Esophagus (tissue), 2 donors: ENCODE measurements around the gene HSD17B4. TPM values are rescaled to one million over a fixed set of nuclear protein-coding genes. Genes with fewer than 3 reads are reported as not detected.
"Not testable (repeated sequence)": the region's sequence is repeated elsewhere in the genome, so short reads cannot be mapped to it uniquely, and the experiment has no call there.

Experiments
- H3K27ac ChIP-seq, 2 donors: one replicate each; pipeline ENCODE4 v1.5.1; 2013; ENCODE audit warnings: low read depth in 2 of 2, mild to moderate bottlenecking in 2 of 2, inconsistent platforms in 1 of 2, low read length in 1 of 2, moderate library complexity in 1 of 2
- H3K27me3 ChIP-seq, 2 donors: one replicate each; pipeline ENCODE4 v1.6.1; 2013; ENCODE audit warnings: low read length in 2 of 2, control low read depth in 1 of 2, mild to moderate bottlenecking in 1 of 2; ENCODE audit not compliant: insufficient read depth in 2 of 2, control insufficient read depth in 1 of 2
- H3K36me3 ChIP-seq, 2 donors: one replicate each; pipeline ENCODE4 v1.6.1; 2013; ENCODE audit warnings: low read length in 1 of 2; ENCODE audit not compliant: control insufficient read depth in 2 of 2, insufficient read depth in 2 of 2
- H3K4me1 ChIP-seq, 2 donors: one replicate each; pipeline ENCODE4 v1.6.1; 2013; ENCODE audit warnings: low read length in 1 of 2; ENCODE audit not compliant: control insufficient read depth in 2 of 2, insufficient read depth in 2 of 2
- H3K4me3 ChIP-seq, 2 donors: one replicate each; pipeline ENCODE4 v1.5.1; 2013; ENCODE audit warnings: low read length in 2 of 2, mild to moderate bottlenecking in 2 of 2, low read depth in 1 of 2, moderate library complexity in 1 of 2
- H3K9me3 ChIP-seq, 2 donors: one replicate each; pipeline ENCODE4 v1.6.1; 2013; ENCODE audit warnings: mild to moderate bottlenecking in 2 of 2, low read depth in 1 of 2, low read length in 1 of 2, moderate library complexity in 1 of 2; ENCODE audit not compliant: control insufficient read depth in 2 of 2, insufficient read depth in 1 of 2
- WGBS, 2 donors: extraction: QIAGEN DNeasy Blood & Tissue Kit; methylation state at CpG; one replicate each; pipeline ENCODE4 v1.1.7; 2013; 5-methylcytosine and 5-hydroxymethylcytosine counted together
- polyA plus RNA-seq, 2 donors: library from polyadenylated mRNA; stranded (reverse); fragments of 200-250 nt; gene quantifications; one replicate each; pipeline ENCODE4 v1.2.3, GENCODE V29; 2013
- donor health status: healthy with polysubstance abuse.
- donor health status: Bipolar disorder and iron deficiency.

HSD17B4 gene
- polyA plus RNA-seq, 2 donors: 136 to 190 TPM

DNA sequence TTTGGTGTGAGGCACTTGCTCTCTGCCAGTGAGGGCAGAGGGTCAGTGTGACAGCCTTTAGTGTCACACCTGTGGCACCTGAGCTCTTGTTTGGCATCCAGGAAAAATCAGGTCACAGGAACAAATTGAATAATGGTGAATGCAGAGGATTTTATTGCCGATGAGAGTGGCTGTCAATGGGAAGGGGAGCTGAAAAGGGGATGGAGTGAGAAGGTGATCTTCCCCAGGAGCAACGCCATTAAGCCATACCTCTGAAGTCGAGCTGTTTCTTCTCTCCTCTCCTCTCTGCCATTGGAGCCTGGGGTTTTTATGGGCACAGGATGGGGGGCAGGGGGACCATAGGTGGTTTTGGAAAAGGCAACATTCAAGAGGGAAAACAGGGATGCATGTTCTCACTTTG lies 2.4 kb upstream of the HSD17B4 start:
- H3K36me3 ChIP-seq: no peaks in the 10 kb centered on the region
- no peak overlapping the region for H3K4me3 ChIP-seq

DNA sequence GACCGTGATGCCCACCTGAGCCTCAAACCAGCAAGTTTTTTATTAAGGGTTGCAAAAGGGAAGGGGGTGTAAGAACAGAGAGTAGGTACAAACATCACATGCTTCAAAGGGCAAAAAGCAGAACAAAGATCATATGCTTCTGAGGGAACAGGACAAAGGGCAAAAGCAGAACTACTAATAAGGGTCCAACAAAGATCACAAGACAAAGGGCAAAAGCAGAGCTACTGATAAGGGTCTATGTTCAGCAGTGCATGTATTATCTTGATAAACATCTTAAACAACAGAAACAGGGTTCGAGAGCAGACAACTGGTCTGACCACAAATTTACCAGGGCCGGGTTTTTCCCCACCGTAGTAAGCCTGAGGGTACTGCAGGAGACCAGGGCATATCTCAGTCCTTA lies 1.7 kb upstream of the HSD17B4 start:
- H3K4me1 ChIP-seq, H3K4me3 ChIP-seq, H3K9me3 ChIP-seq, H3K27me3 ChIP-seq, H3K27ac ChIP-seq, H3K36me3 ChIP-seq: not testable (repeated sequence)
- 86 to 88% methylated on average over 4 of the region's 4 CpGs for WGBS, 2 donors

More for the DNA sequence above, 2.4 kb upstream of the HSD17B4 start:
- WGBS, 2 donors: 87 to 92% methylated on average over 3 of the region's 3 CpGs
- H3K27me3 ChIP-seq: no peaks in the 10 kb centered on the region
- H3K9me3 ChIP-seq: no peaks in the 10 kb centered on the region
- H3K4me1 ChIP-seq: no peaks in the 10 kb centered on the region
- no peak overlapping the region for H3K27ac ChIP-seq

DNA sequence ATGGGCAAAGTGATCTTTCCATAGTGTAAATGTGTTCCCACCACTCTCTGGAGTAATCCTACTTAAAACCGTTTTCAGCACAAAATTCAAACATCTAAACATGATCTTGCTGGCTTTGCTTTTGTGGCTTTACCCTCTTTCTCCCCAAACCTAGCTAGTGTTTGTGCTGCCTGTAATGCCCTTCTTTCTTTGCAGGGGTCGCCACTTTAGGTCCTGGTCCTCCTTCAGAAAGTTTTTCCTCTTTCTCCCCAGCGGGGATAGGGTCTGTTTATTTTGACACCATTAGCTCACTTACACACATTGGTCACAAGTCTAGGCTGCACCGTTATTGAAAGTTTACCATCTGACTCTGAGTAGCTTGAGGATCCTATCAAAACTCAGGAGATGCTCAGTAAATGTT lies 736 bp upstream of the HSD17B4 start:
- Histone ChIP-seq H3K36me3 (no peaks in the 10 kb centered on the region), H3K27me3 (no peaks in the 10 kb centered on the region), H3K9me3 (no peaks in the 10 kb centered on the region), H3K4me3 (no peak overlapping the region), H3K4me1 (no peaks in the 10 kb centered on the region), H3K27ac (no peak overlapping the region)
- WGBS, 2 donors: 89 to 94% methylated on average over 4 of the region's 4 CpGs

DNA sequence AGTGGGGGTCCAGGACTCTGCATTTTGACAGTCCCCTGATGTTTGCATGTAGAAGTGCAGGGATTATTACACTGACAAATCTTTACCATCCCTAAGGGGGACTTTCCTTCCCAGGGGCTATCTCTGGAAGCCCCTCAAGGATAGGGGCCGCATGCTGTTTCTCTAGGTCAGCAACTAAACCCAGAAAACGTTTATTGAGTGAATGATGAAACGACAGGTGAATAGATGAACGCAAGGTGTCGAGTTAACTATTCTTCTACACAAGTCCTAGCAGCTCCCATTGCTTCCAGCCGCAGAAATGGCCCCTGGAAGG lies 281 bp upstream of the HSD17B4 start:
- H3K4me1 ChIP-seq: no peaks in the 10 kb centered on the region
- 20 to 22% methylated on average over 6 of the region's 6 CpGs for WGBS, 2 donors
- H3K27ac ChIP-seq: peak overlapping the region in 1 of 2 donors; percentile 94
- H3K9me3 ChIP-seq: no peaks in the 10 kb centered on the region
- peak overlapping the region in 1 of 2 donors; percentile 74 for H3K4me3 ChIP-seq
- no peaks in the 10 kb centered on the region for H3K27me3 ChIP-seq
- no peaks in the 10 kb centered on the region for H3K36me3 ChIP-seq

DNA sequence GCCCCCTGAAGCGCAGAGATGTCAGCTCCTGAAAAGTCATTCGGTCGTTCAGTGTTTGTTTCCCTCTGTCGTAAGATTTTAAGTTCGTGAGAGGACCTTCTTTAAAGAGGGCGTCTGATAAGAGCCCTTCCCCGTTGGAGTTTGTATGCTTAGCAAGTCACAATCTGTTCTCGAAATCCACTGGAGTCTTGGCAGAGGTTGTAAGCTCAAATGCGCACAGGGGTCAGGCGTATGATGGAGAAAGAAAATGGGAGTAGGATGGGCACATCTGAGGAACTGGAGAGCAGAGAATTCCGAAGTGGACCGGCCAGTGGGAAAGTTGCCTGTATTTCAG lies 710 bp downstream of the HSD17B4 start:
- Histone ChIP-seq H3K36me3 (no peaks in the 10 kb centered on the region), H3K27me3 (no peaks in the 10 kb centered on the region), H3K27ac (peak overlapping the region; percentile 89 to 94), H3K9me3 (no peaks in the 10 kb centered on the region), H3K4me1 (no peaks in the 10 kb centered on the region), H3K4me3 (peak overlapping the region; percentile 74 to 86)
- WGBS, 2 donors: 4 to 5% methylated on average over 12 of the region's 12 CpGs

DNA sequence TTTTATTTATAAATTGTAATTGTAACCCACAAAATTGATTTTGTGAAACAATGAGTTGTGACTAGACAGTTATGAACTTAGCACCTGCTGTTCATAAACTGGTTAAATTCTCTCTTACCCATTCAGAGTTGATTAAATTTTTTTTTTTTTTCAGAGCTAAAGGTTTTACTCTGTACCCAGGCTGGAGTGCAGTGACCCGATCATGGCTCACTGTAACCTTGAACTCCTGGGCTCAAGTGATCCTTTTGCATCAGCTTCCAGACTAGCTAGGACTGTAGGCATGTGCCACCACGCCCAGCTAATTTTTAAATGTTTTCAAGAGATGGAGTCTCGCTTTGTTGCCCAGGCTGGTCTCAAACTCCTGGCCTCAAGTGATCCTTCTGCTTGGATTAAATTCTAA lies 1.9 kb downstream of the HSD17B4 start:
- Histone ChIP-seq H3K4me1 (no peaks in the 10 kb centered on the region), H3K9me3 (no peaks in the 10 kb centered on the region), H3K27me3 (no peaks in the 10 kb centered on the region), H3K36me3 (no peaks in the 10 kb centered on the region), H3K27ac (no peak overlapping the region), H3K4me3 (no peak overlapping the region)
- 91 to 95% methylated on average over 3 of the region's 3 CpGs for WGBS, 2 donors

DNA sequence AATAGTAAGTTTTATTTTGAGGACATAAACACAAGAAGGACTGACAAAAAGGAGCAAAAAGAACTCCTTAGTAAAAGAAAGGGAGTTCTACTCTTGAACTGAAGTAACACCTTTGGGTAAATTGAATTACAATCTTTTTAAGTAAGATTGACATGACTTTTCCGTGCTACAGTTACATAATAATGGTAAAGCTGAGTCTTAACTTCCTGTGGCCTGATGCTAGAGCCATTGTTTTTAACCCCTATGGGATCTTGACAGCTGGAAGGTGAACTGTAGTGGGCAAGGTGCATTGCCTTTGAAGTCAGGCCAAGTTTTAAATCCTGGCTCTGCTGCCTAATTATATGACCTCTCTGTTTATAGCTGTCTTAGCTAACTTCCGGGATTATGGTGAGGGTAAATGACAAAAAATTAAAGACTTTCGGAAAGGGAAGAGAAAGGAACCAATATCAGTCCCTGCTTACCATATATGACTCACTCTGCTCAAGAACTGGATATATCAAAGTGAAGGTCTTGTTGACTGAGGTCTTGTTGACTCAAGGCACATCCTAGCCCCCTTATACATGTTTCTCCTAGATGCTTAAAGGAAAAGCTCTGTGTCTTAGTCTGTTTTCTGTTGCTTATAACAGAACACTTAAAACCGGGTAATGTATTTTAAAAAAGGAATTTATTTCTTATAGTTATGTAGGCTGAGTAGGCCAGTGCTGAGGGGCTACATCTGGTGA lies 6.8 kb downstream of the HSD17B4 start:
- Histone ChIP-seq H3K4me1 (no peaks in the 10 kb centered on the region), H3K27ac (no peak overlapping the region), H3K4me3 (no peak overlapping the region), H3K27me3 (no peaks in the 10 kb centered on the region), H3K9me3 (no peaks in the 10 kb centered on the region), H3K36me3 (peaks cover 2 to 3% of the 10 kb centered on the region in 2 donors)
- 61 to 62% methylated on average over 4 of the region's 4 CpGs for WGBS, 2 donors

DNA sequence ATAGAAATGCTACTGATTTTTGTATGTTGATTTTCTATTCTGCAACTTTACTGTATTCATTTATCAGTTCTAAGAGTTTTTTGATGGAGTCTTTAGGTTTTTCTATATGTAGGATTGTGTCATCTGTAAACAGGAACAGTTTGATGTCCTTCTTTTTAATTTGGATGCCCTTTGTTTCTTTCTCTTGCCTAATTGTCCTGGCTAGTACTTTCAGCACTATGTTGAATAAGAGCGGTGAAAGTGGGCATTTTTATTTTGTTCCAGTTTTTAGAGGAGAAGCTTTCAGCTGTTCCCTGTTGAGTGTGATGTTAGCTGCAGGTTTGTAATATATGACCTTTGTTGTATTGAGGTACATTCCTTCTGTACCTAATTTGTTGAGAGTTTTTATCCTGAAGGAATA lies 13.3 kb downstream of the HSD17B4 start:
- H3K4me3 ChIP-seq: no peak overlapping the region
- no peak overlapping the region for H3K27ac ChIP-seq
- H3K27me3 ChIP-seq: no peaks in the 10 kb centered on the region
- H3K36me3 ChIP-seq: peaks cover 2 to 6% of the 10 kb centered on the region in 2 donors
- peaks cover 0 to 2% of the 10 kb centered on the region in 2 donors for H3K4me1 ChIP-seq
- WGBS, 2 donors: 100% methylated on average over 1 of the region's 1 CpG
- peaks cover 2% of the 10 kb centered on the region in 2 donors for H3K9me3 ChIP-seq

DNA sequence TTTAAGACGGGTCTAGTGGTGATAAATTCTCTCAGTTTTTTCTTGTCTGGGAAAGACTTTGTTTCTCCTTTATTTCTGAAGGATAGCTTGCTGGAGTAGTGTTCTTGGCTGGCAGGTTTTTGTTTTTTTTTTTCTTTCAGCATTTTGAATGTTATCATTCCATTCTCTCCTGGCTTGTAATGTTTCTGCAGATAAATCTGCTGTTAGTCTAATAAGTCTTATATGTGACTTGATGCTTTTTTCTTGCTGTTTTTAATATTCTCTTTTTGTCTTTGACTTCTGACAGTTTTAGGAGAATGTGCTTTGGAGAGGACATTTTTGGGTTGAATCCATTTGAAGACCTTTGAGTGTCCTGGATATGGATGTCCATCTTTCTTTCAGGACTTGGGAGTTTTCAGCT lies 16.0 kb downstream of the HSD17B4 start:
- Histone ChIP-seq H3K4me1 (peaks cover 0 to 2% of the 10 kb centered on the region in 2 donors), H3K36me3 (peaks cover 0 to 3% of the 10 kb centered on the region in 2 donors), H3K27ac (no peak overlapping the region), H3K4me3 (no peak overlapping the region), H3K9me3 (peaks cover 2% of the 10 kb centered on the region in 2 donors), H3K27me3 (no peaks in the 10 kb centered on the region)
- WGBS, 2 donors: 94 to 98% methylated on average over 1 of the region's 1 CpG

DNA sequence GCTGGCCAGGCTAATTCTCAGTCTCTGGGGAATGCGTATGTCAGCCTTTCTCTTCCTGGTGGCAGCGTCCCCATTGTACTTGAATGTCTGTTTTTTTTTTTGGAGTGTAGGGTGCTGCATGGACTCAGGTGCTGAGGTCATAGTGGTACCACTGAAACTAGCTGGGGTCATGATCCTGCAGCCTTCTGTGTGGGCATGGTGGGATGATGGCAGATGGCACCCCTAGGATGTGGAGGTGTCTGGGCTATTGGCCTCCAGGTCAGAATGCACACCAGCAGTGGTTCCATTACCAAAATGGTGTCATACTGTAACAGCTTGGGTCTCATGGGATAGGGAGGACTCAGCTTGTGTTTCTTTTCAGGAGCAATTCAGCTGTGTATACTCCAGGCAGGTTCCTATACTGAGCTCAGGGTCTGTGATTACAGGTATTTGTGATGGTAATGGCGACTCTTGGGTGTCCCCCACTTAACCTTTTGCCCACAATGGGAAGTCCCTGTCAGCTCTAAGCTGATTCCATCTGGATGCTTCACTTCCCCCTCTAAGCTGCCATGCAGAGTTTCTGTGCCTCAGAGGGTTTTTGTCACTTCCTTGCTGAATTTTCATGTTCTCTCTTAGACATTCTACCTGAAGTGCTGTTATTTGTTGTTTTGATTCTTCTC lies 17.9 kb downstream of the HSD17B4 start:
- WGBS, 2 donors: 85 to 88% methylated on average over 3 of the region's 3 CpGs
- no peaks in the 10 kb centered on the region for H3K27me3 ChIP-seq
- peaks cover 2% of the 10 kb centered on the region in 2 donors for H3K9me3 ChIP-seq
- peaks cover 0 to 3% of the 10 kb centered on the region in 2 donors for H3K36me3 ChIP-seq
- H3K27ac ChIP-seq: no peak overlapping the region
- no peak overlapping the region for H3K4me3 ChIP-seq
- H3K4me1 ChIP-seq: peaks cover 0 to 1% of the 10 kb centered on the region in 2 donors
